ENCODE results near the gene NUP214. TPM values are rescaled to one million over a fixed set of nuclear protein-coding genes. Genes with fewer than 3 reads are reported as not detected.

NUP214 gene
- total and polyA plus RNA-seq, 7 donors = 11.8 to 28.1 (median 20.1) TPM

- Histone ChIP-seq H3K4me1 (peaks cover 47% of the 10 kb centered on the region), H3K36me3 (ENCODE audit: insufficient read depth in 1 of 2, low read depth in 1 of 2) (peaks cover 0 to 23% of the 10 kb centered on the region in 2 donors), H3K4me3 (no peak overlapping the region), H3K9me3 (no peaks in the 10 kb centered on the region), H3K27ac (peak overlapping the region; percentile 89), H3K27me3 (ENCODE audit: insufficient read depth in 3 of 3, low read length in 2 of 3) (no peaks in the 10 kb centered on the region)
- 29 to 55% (median 29%) methylated on average over 8 of the region's 8 CpGs for WGBS, 3 donors
- TF ChIP-seq, protein P1, sequence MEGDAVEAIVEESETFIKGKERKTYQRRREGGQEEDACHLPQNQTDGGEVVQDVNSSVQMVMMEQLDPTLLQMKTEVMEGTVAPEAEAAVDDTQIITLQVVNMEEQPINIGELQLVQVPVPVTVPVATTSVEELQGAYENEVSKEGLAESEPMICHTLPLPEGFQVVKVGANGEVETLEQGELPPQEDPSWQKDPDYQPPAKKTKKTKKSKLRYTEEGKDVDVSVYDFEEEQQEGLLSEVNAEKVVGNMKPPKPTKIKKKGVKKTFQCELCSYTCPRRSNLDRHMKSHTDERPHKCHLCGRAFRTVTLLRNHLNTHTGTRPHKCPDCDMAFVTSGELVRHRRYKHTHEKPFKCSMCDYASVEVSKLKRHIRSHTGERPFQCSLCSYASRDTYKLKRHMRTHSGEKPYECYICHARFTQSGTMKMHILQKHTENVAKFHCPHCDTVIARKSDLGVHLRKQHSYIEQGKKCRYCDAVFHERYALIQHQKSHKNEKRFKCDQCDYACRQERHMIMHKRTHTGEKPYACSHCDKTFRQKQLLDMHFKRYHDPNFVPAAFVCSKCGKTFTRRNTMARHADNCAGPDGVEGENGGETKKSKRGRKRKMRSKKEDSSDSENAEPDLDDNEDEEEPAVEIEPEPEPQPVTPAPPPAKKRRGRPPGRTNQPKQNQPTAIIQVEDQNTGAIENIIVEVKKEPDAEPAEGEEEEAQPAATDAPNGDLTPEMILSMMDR (IDR thresholded peaks at IDR 0.05) = no peak
- intact Hi-C loops (cut with DNase I) = loop anchor here in 1 of 2 donors (5.0 kb wide), 1 partner anchor 82 kb away; no protein-coding TSS in a partner anchor
- DNase-seq = no peak
- peak; percentile 4 to 69 (median 28) for ATAC-seq
Measured at GRCh38 chr9:131255676-131256197, 130.4 kb downstream of the NUP214 start.

- Histone ChIP-seq H3K4me1 (peaks cover 47% of the 10 kb centered on the region), H3K27ac (peak overlapping the region; percentile 89), H3K4me3 (no peak overlapping the region), H3K36me3 (ENCODE audit: insufficient read depth in 1 of 2, low read depth in 1 of 2) (peaks cover 0 to 40% of the 10 kb centered on the region in 2 donors), H3K9me3 (no peaks in the 10 kb centered on the region), H3K27me3 (ENCODE audit: insufficient read depth in 3 of 3, low read length in 2 of 3) (no peaks in the 10 kb centered on the region)
- 91 to 95% (median 91%) methylated on average over 15 of the region's 15 CpGs for WGBS, 3 donors
- intact Hi-C loops (cut with DNase I) = loop anchor here in 1 of 2 donors (5.0 kb wide), 1 partner anchor 80 kb away; no protein-coding TSS in a partner anchor
- DNase-seq (no peak), ATAC-seq (no peak)
- TF ChIP-seq, protein P1 (IDR thresholded peaks at IDR 0.05) = no peak
Measured at GRCh38 chr9:131257266-131258025, 132.1 kb downstream of the NUP214 start.

- intact Hi-C loops (cut with DNase I) = loop anchor here in 1 of 2 donors (5.0 kb wide), 1 partner anchor 79 kb away; no protein-coding TSS in a partner anchor
- ATAC-seq (no peak), DNase-seq (peak; percentile 69 to 84)
- peaks cover 47% of the 10 kb centered on the region for H3K4me1 ChIP-seq
- WGBS, 3 donors = 54 to 73% (median 61%) methylated on average over 14 to 15 of the region's 15 CpGs
- no peaks in the 10 kb centered on the region for H3K9me3 ChIP-seq
- no peaks in the 10 kb centered on the region for H3K27me3 ChIP-seq (ENCODE audit: insufficient read depth in 3 of 3, low read length in 2 of 3)
- H3K36me3 ChIP-seq (ENCODE audit: insufficient read depth in 1 of 2, low read depth in 1 of 2) = peaks cover 0 to 43% of the 10 kb centered on the region in 2 donors
- peak overlapping the region; percentile 89 for H3K27ac ChIP-seq
- H3K4me3 ChIP-seq = no peak overlapping the region
- TF ChIP-seq, protein P1 (IDR thresholded peaks at IDR 0.05) = no peak
Measured at GRCh38 chr9:131258186-131258585, 132.8 kb downstream of the NUP214 start.

GRCh38 chr9:131258698-131259431 lies 133.5 kb downstream of the NUP214 start:
- TF ChIP-seq, protein P1 (IDR thresholded peaks at IDR 0.05) = no peak
- no peak for DNase-seq
- Histone ChIP-seq H3K4me1 (peaks cover 45% of the 10 kb centered on the region), H3K27ac (peak overlapping the region; percentile 89), H3K36me3 (ENCODE audit: insufficient read depth in 1 of 2, low read depth in 1 of 2) (peaks cover 0 to 43% of the 10 kb centered on the region in 2 donors), H3K4me3 (no peak overlapping the region), H3K9me3 (no peaks in the 10 kb centered on the region), H3K27me3 (ENCODE audit: insufficient read depth in 3 of 3, low read length in 2 of 3) (no peaks in the 10 kb centered on the region)
- intact Hi-C loops (cut with DNase I) = loop anchor here in 1 of 2 donors (5.0 kb wide), 1 partner anchor 78 kb away; no protein-coding TSS in a partner anchor
- no peak for ATAC-seq
- 63 to 73% (median 72%) methylated on average over 24 to 25 of the region's 25 CpGs for WGBS, 3 donors
